Breast epithelium (tissue), 3 donors: ENCODE results near the gene EFCAB8.

ENCODE experiments used
- POLR2A ChIP-seq: fragments of 450-650 bp; IDR thresholded peaks from one replicate; pipeline ENCODE4 v1.6.1; 2016; ENCODE audit warnings: antibody characterized with exemption, mild to moderate bottlenecking, moderate library complexity
- POLR2AphosphoS5 ChIP-seq, 3 donors: sonication (generic); formaldehyde crosslinking; IDR thresholded peaks; one replicate each; pipeline ENCODE4 v1.6.1; 2017; ENCODE audit warnings: antibody characterized with exemption in 3 of 3
- TF ChIP-seq, protein P1 (sequence below), 3 donors: fragments of 450-650 bp; IDR thresholded peaks; one replicate each; pipeline ENCODE4 v1.5.1; 2016 to 2017; ENCODE audit warnings: antibody characterized with exemption in 3 of 3, mild to moderate bottlenecking in 3 of 3, moderate library complexity in 3 of 3

DNA sequence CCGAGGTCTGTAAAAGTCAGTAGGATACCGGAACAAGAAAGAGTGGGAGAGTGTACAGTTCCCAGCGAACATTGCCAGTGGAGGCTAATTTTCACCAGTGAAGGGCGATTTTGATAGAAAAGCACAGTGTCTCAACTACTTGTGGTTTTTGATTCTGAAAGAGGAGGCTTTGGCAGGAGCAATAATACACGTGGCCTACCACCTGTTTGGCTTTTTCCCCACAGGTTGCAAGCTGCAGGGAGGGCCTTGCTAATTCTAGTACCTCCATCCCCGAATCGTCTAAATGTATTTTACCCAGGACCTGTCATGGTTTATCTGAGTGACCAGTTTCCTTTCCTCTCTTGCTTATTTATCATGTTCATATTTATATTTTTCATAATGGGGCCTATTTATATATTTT lies 3.3 kb upstream of the EFCAB8 start:
- TF ChIP-seq, protein P1, sequence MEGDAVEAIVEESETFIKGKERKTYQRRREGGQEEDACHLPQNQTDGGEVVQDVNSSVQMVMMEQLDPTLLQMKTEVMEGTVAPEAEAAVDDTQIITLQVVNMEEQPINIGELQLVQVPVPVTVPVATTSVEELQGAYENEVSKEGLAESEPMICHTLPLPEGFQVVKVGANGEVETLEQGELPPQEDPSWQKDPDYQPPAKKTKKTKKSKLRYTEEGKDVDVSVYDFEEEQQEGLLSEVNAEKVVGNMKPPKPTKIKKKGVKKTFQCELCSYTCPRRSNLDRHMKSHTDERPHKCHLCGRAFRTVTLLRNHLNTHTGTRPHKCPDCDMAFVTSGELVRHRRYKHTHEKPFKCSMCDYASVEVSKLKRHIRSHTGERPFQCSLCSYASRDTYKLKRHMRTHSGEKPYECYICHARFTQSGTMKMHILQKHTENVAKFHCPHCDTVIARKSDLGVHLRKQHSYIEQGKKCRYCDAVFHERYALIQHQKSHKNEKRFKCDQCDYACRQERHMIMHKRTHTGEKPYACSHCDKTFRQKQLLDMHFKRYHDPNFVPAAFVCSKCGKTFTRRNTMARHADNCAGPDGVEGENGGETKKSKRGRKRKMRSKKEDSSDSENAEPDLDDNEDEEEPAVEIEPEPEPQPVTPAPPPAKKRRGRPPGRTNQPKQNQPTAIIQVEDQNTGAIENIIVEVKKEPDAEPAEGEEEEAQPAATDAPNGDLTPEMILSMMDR (IDR thresholded peaks at IDR 0.05): no peak
- TF ChIP-seq POLR2AphosphoS5 (IDR thresholded peaks at IDR 0.05) (no peak), POLR2A (no peak)
